Prostate gland (tissue), 2 donors: Measurements from ENCODE around the gene PANK4.

Experiments used
- POLR2AphosphoS5 ChIP-seq: sonication (generic); formaldehyde crosslinking; IDR thresholded peaks from one replicate; pipeline ENCODE4 v1.6.1; 2017; ENCODE audit warnings: antibody characterized with exemption
- TF ChIP-seq, protein P1 (sequence below), 4 experiments: fragments of 200-600 bp in 2 of 4; fragments of 450-650 bp in 2 of 4; sonication (generic) in 2 of 4; IDR thresholded peaks; 1 replicate in 3 of 4; 2 replicates in 1 of 4; pipeline ENCODE4 v1.5.1; 2016 to 2019; ENCODE audit warnings: antibody characterized with exemption in 4 of 4, mild to moderate bottlenecking in 2 of 4, moderate library complexity in 2 of 4

DNA sequence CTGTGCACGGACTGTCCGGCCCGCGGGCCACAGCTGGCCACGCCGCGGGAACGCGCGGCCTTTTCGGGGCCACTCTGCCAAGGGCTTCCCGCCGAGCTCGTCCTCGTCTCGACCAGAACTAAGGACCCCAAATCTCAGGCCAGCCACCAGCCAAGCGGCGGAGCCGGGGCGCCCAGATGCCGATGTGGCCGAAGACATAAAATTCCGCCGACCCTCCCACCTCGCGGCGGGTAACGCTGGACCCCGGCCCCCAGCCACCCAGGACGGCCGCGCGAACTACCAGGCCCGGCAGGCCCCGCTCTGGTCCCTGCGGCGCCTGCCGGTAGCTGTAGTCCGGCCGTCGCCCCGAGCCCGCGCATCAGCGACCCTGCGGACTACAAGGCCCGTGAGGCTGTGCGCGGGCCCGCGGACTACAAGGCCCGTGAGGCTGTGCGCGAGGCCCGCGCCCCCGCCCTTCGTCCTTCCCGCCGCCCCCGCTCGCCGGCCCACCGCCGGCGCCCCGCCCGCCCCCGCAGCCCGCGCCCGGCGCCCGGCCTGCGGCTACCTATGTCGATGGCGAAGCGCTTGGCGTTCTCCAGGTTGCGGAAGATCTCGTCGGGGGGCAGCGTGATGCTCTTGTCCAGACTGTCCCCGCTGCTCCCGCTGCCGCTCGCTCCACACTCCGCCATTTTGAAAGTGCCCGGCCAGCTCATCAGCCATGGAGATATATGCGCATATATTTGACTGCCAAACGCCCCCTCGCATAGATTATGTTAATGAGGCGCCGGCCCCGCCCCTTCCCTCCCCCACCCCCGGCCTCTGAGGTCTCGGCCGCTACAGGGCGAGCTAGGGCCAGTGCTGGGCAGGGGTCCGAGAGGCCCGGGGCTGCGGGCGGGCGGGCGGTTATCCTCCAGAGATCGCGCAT, at the start of gene PANK4:
- TF ChIP-seq, protein P1, sequence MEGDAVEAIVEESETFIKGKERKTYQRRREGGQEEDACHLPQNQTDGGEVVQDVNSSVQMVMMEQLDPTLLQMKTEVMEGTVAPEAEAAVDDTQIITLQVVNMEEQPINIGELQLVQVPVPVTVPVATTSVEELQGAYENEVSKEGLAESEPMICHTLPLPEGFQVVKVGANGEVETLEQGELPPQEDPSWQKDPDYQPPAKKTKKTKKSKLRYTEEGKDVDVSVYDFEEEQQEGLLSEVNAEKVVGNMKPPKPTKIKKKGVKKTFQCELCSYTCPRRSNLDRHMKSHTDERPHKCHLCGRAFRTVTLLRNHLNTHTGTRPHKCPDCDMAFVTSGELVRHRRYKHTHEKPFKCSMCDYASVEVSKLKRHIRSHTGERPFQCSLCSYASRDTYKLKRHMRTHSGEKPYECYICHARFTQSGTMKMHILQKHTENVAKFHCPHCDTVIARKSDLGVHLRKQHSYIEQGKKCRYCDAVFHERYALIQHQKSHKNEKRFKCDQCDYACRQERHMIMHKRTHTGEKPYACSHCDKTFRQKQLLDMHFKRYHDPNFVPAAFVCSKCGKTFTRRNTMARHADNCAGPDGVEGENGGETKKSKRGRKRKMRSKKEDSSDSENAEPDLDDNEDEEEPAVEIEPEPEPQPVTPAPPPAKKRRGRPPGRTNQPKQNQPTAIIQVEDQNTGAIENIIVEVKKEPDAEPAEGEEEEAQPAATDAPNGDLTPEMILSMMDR (IDR thresholded peaks at IDR 0.05): peak in 2 of 4 experiments; percentile 45 to 60
- TF ChIP-seq POLR2AphosphoS5: peak; percentile 52
